Fibroblast of lung (primary cell): ENCODE results near the gene BSND.

Experiments
- CTCF ChIP-seq, 2 donors: IDR thresholded peaks in 1 of 2; conservative IDR thresholded peaks in 1 of 2; 1 replicate in 1 of 2; 2 replicates in 1 of 2; pipeline ENCODE4 v1.5.1; 2011 to 2012; ENCODE audit warnings: low read length in 2 of 2, control low read depth in 1 of 2, inconsistent platforms in 1 of 2, low read depth in 1 of 2, mild to moderate bottlenecking in 1 of 2
- EZH2 ChIP-seq: IDR thresholded peaks from 2 replicates; pipeline ENCODE4 v1.5.1; 2012; ENCODE audit warnings: low read length, control low read depth, mild to moderate bottlenecking; ENCODE audit errors: missing control alignments

GRCh38 chr1:55002686-55003085, 4.0 kb downstream of the BSND start:
- TF ChIP-seq CTCF (conservative IDR thresholded peaks at IDR 0.05 in 1 of 2, IDR thresholded peaks at IDR 0.05 in 1 of 2; ENCODE audit: low read depth in 1 of 2, low read length in 2 of 2) (no peak), EZH2 (no peak)
